Glutamatergic neuron (in vitro differentiated cells): Measurements from ENCODE around the gene RTP1. TPM values are rescaled to one million over a fixed set of nuclear protein-coding genes. Genes with fewer than 3 reads are reported as not detected.

ENCODE experiments used
- DNase-seq: peaks from one replicate; pipeline ENCODE4 v3.0.0; 2022
- H3K27ac Mint-ChIP-seq: one replicate; pipeline ENCODE4 v1.8.0; 2020; ENCODE audit warnings: mild to moderate bottlenecking, mixed read lengths, inconsistent platforms; ENCODE audit not compliant: unreplicated experiment
- H3K27me3 Mint-ChIP-seq: one replicate; pipeline ENCODE4 v1.8.0; 2020; ENCODE audit warnings: mild to moderate bottlenecking, moderate library complexity, mixed read lengths, inconsistent platforms; ENCODE audit not compliant: unreplicated experiment
- H3K36me3 Mint-ChIP-seq: one replicate; pipeline ENCODE4 v1.8.0; 2020; ENCODE audit warnings: mild to moderate bottlenecking, mixed read lengths, inconsistent platforms; ENCODE audit not compliant: unreplicated experiment
- H3K4me1 Mint-ChIP-seq: one replicate; pipeline ENCODE4 v1.8.0; 2020; ENCODE audit warnings: mild to moderate bottlenecking, low read depth, mixed read lengths, inconsistent platforms; ENCODE audit not compliant: unreplicated experiment
- H3K4me3 Mint-ChIP-seq: one replicate; pipeline ENCODE4 v1.8.0; 2020; ENCODE audit warnings: mild to moderate bottlenecking, mixed read lengths, inconsistent platforms; ENCODE audit not compliant: unreplicated experiment
- H3K9me3 Mint-ChIP-seq: one replicate; pipeline ENCODE4 v1.8.0; 2020; ENCODE audit warnings: mild to moderate bottlenecking, moderate library complexity, mixed read lengths, inconsistent platforms; ENCODE audit not compliant: unreplicated experiment
- total RNA-seq: library from RNA; stranded (reverse); fragmentation: NEBNext Ultra II Directional; extraction: Animal tissue kit (Norgen Biotek cat#: 25700); gene quantifications from one replicate; pipeline ENCODE4 v1.2.1, GENCODE V29; 2021; ENCODE audit not compliant: unreplicated experiment
- TF ChIP-seq, protein P1 (sequence below): fragments of 200-600 bp; sonication (generic); IDR thresholded peaks from one replicate; pipeline ENCODE4 v1.5.0; 2021; ENCODE audit not compliant: partially characterized antibody, unreplicated experiment

The RTP1 gene
- total RNA-seq, 1 donor from 2014 or later, result not detected

DNA sequence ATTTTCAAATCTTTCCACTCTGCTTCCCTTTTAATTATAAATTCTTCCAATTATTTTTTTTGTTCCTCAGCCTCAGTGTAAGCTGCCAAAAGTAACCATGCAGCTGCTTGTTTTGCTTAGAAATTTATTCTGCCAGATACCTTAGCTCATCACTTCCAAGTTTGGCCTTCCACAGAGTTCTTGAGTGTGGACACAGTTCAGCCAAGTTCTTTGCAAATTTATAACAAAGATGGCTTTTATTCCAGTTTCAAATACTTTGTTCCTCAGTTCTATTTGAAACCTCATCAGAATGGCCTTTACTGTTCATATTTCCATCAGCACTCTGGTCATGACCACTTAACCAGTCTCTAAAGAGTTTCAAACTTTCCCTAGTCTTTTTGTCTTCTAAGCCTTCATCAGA is 10.3 kb downstream of the RTP1 start:
- H3K27ac Mint-ChIP-seq, result no peak overlapping the region
- peaks cover 11% of the 10 kb centered on the region for H3K9me3 Mint-ChIP-seq
- no peak overlapping the region for H3K4me3 Mint-ChIP-seq
- H3K4me1 Mint-ChIP-seq, result no peaks in the 10 kb centered on the region
- H3K27me3 Mint-ChIP-seq, result peaks cover 4% of the 10 kb centered on the region
- TF ChIP-seq, protein P1, sequence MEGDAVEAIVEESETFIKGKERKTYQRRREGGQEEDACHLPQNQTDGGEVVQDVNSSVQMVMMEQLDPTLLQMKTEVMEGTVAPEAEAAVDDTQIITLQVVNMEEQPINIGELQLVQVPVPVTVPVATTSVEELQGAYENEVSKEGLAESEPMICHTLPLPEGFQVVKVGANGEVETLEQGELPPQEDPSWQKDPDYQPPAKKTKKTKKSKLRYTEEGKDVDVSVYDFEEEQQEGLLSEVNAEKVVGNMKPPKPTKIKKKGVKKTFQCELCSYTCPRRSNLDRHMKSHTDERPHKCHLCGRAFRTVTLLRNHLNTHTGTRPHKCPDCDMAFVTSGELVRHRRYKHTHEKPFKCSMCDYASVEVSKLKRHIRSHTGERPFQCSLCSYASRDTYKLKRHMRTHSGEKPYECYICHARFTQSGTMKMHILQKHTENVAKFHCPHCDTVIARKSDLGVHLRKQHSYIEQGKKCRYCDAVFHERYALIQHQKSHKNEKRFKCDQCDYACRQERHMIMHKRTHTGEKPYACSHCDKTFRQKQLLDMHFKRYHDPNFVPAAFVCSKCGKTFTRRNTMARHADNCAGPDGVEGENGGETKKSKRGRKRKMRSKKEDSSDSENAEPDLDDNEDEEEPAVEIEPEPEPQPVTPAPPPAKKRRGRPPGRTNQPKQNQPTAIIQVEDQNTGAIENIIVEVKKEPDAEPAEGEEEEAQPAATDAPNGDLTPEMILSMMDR, result no peak
- DNase-seq, result no peak
- peaks cover 20% of the 10 kb centered on the region for H3K36me3 Mint-ChIP-seq

DNA sequence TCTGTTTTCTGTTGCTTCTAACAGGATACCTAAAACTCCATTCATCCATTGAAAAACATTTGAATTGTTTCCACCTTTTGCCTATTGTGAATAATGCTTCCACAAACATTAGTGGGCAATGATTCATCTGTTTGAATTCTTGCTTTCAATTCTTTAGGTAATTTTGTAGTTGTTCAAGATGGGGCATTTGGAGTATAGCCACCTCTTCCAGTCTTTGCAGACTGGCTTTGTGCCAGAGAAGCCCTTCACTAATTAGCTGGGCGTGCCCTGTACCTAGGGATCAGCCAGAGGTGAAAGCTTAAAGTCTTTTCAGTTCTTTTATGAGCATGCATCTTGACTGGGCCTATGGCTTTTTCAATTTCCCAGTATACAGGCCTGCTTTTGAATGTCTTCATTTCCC is 10.9 kb downstream of the RTP1 start:
- peaks cover 20% of the 10 kb centered on the region for H3K36me3 Mint-ChIP-seq
- peaks cover 11% of the 10 kb centered on the region for H3K9me3 Mint-ChIP-seq
- TF ChIP-seq, protein P1, result no peak
- H3K27ac Mint-ChIP-seq, result no peak overlapping the region
- no peak for DNase-seq
- H3K4me3 Mint-ChIP-seq, result no peak overlapping the region
- H3K27me3 Mint-ChIP-seq, result peaks cover 4% of the 10 kb centered on the region
- no peaks in the 10 kb centered on the region for H3K4me1 Mint-ChIP-seq

DNA sequence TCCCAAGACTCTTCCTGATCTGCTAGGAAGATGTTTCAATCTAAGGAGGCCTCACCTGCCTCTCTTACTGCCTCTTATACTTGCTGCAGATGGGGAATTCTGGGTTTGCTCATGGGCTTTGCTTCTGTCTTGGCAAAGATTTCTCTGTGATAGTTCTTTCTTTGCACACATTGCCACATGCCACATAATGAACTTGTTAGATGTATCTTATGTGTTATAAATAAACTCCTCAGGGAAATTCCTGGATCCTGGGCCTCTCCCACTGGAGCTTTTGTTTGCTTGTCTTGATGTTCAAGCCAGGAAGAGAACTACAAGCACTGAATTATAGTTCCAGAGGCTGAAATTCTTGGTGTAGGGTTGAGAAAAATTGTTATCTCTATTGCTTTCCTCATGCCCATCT is 12.2 kb downstream of the RTP1 start:
- no peaks in the 10 kb centered on the region for H3K4me1 Mint-ChIP-seq
- peaks cover 4% of the 10 kb centered on the region for H3K27me3 Mint-ChIP-seq
- peaks cover 11% of the 10 kb centered on the region for H3K9me3 Mint-ChIP-seq
- no peak overlapping the region for H3K27ac Mint-ChIP-seq
- TF ChIP-seq, protein P1, result no peak
- no peak overlapping the region for H3K4me3 Mint-ChIP-seq
- DNase-seq, result no peak
- peaks cover 20% of the 10 kb centered on the region for H3K36me3 Mint-ChIP-seq

DNA sequence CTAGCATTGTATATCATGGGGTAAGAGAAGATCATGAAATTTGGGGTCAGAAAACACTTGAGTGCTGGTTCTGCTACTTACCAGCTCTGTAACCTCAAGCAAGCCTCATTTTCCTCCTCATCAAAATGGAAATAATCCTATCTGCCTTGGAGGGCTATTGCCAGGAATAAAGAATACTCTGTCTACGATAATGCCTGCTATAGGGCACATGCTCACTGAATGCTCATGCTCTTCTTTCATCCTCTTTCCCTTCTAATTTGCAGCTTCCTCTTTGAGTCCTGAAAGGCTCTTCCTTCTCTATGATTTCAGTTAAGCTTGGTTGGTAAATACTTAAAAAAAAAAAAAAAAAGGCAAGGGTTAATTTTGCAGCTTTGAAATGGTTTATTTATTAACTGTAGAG is 12.8 kb downstream of the RTP1 start:
- H3K27me3 Mint-ChIP-seq, result peaks cover 2% of the 10 kb centered on the region
- no peak for DNase-seq
- H3K9me3 Mint-ChIP-seq, result peaks cover 11% of the 10 kb centered on the region
- peaks cover 19% of the 10 kb centered on the region for H3K36me3 Mint-ChIP-seq
- H3K27ac Mint-ChIP-seq, result no peak overlapping the region
- no peak overlapping the region for H3K4me3 Mint-ChIP-seq
- TF ChIP-seq, protein P1, result no peak
- H3K4me1 Mint-ChIP-seq, result no peaks in the 10 kb centered on the region

DNA sequence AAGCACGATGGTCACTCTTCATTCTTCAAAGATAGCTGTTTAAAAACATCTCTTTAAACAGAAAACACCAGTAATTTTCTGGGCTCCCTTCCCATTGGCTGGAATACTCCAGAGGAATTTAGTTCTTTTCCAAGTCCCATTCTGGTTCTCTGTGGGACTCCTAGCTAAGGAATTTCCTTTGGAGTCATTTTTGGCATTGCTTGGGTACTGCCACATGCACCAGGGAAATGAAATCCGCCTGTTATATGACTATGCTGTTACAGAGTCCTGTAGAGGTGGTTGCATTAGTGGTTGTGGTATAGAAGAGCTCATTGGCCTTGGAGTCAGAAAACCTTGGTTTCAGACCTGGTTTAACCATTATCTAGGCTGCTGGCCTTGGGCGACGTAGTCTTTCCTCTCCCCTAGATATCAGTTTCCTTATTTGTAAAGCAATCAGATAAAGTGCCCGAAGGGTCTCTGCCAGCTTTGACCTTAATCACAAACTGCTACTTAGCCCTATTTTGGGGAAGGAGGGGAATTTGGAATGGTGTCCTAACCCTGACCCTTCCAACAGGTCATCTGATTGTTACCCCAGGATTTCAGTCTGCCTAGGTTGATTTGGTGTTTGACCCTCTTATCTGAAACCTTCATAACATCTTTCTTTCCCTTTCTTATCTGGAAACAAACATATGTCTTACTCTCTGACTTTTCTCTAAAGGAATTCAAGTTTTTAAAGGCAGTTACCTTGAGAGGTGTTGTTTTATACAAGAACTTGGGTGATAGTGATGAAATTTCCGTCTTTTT is 13.4 kb downstream of the RTP1 start:
- TF ChIP-seq, protein P1, result no peak
- peaks cover 14% of the 10 kb centered on the region for H3K36me3 Mint-ChIP-seq
- no peak overlapping the region for H3K4me3 Mint-ChIP-seq
- no peak for DNase-seq
- H3K9me3 Mint-ChIP-seq, result peaks cover 11% of the 10 kb centered on the region
- no peaks in the 10 kb centered on the region for H3K4me1 Mint-ChIP-seq
- peaks cover 2% of the 10 kb centered on the region for H3K27me3 Mint-ChIP-seq
- no peak overlapping the region for H3K27ac Mint-ChIP-seq
